Left lung (tissue), 10 donors: ENCODE measurements around the gene FOXC2. TPM values are rescaled to one million over a fixed set of nuclear protein-coding genes. Genes with fewer than 3 reads are reported as not detected.
A peak's percentile ranks its signal among the peaks of the same experiment; 100 is the strongest.

Source experiments
- ATAC-seq: fragments of 200-7000 bp; cut with Tn5 transposase; one replicate; pipeline ENCODE4 v1.9.1; 2020; ENCODE audit warnings: moderate library complexity
- DNase-seq, 4 donors: peaks; one replicate each; pipeline ENCODE4 v3.0.0-alpha.2; 2013 to 2020
- H3K27ac ChIP-seq, 2 donors: fragments of 200-600 bp; sonication (generic) in 1 of 2; one replicate each; pipeline versions ENCODE4 v1.5.0 to v1.8.0; 2020 to 2021
- H3K27me3 ChIP-seq, 2 donors: fragments of 200-600 bp; sonication (generic) in 1 of 2; one replicate each; pipeline versions ENCODE4 v1.5.0 to v1.8.0; 2020 to 2021
- H3K36me3 ChIP-seq, 2 donors: fragments of 200-600 bp; sonication (generic) in 1 of 2; one replicate each; pipeline versions ENCODE4 v1.5.0 to v1.8.0; 2020 to 2021
- H3K4me1 ChIP-seq, 2 donors: fragments of 200-600 bp; one replicate each; pipeline ENCODE4 v1.8.0; 2021
- H3K4me3 ChIP-seq, 2 donors: fragments of 200-600 bp; sonication (generic) in 1 of 2; one replicate each; pipeline versions ENCODE4 v1.5.0 to v1.8.0; 2020 to 2021; ENCODE audit warnings: mild to moderate bottlenecking in 1 of 2
- H3K9me3 ChIP-seq, 2 donors: fragments of 200-600 bp; sonication (generic) in 1 of 2; one replicate each; pipeline versions ENCODE4 v1.5.0 to v1.8.0; 2020 to 2021
- CTCF ChIP-seq, 2 donors: fragments of 200-600 bp; sonication (generic) in 1 of 2; IDR thresholded peaks; one replicate each; pipeline versions ENCODE4 v1.5.0 to v1.8.0; 2021; ENCODE audit warnings: antibody characterized with exemption in 2 of 2
- intact Hi-C, 2 donors: fragments of 100-400 bp; cut with DNase I; formaldehyde crosslinking; loops; one replicate each; pipeline versions ENCODE4 v1.11.2 to v1.14.2; 2022
- polyA plus RNA-seq, 6 donors: library from polyadenylated mRNA; unstranded; fragments of 120-200 nt; gene quantifications; one replicate each; pipeline ENCODE4 v1.2.1, GENCODE V29; 2013; ENCODE audit not compliant: insufficient read length in 6 of 6
- total RNA-seq, 2 donors: library from RNA; stranded (reverse); fragmentation: NEBNext Ultra II Directional; extraction: Animal tissue kit (Norgen Biotek cat#: 25700); gene quantifications; one replicate each; pipeline ENCODE4 v1.2.1, GENCODE V29; 2021
- donor health status: DM: no; HTN: yes; CAD: no.
- donor health status: DM: no; HTN: no; CAD: no.

The FOXC2 gene
- total and polyA plus RNA-seq, 8 donors = 0.41 to 2.0 (median 0.93) TPM

- no peak for TF ChIP-seq CTCF (IDR thresholded peaks at IDR 0.05)
- no peak for ATAC-seq
- Histone ChIP-seq H3K4me3 (no peak overlapping the region), H3K36me3 (no peaks in the 10 kb centered on the region), H3K27ac (no peak overlapping the region), H3K27me3 (peaks cover 49 to 100% of the 10 kb centered on the region in 2 donors), H3K9me3 (no peaks in the 10 kb centered on the region), H3K4me1 (peaks cover 5 to 19% of the 10 kb centered on the region in 2 donors)
- intact Hi-C loops = no loop called here
- peak in 1 of 4 donors; percentile 13 for DNase-seq
These were observed 8.0 kb downstream of the FOXC2 start for GRCh38 chr16:86574646-86575045.

GRCh38 chr16:86575095-86575685 lies 8.6 kb downstream of the FOXC2 start:
- no peak for DNase-seq
- no peak for TF ChIP-seq CTCF (IDR thresholded peaks at IDR 0.05)
- no peak overlapping the region for H3K27ac ChIP-seq
- H3K27me3 ChIP-seq = peaks cover 49 to 100% of the 10 kb centered on the region in 2 donors
- H3K36me3 ChIP-seq = no peaks in the 10 kb centered on the region
- ATAC-seq = no peak
- H3K9me3 ChIP-seq = no peaks in the 10 kb centered on the region
- H3K4me1 ChIP-seq = peaks cover 5 to 19% of the 10 kb centered on the region in 2 donors
- intact Hi-C loops = no loop called here
- peak overlapping the region in 1 of 2 donors; percentile 36 for H3K4me3 ChIP-seq

GRCh38 chr16:86575754-86576557 lies 9.3 kb downstream of the FOXC2 start:
- TF ChIP-seq CTCF (IDR thresholded peaks at IDR 0.05) = peak; percentile 21 to 36
- DNase-seq = peak in 3 of 4 donors; percentile 60 to 84 (median 84)
- Histone ChIP-seq H3K9me3 (no peaks in the 10 kb centered on the region), H3K4me1 (peaks cover 5 to 19% of the 10 kb centered on the region in 2 donors), H3K4me3 (peak overlapping the region; percentile 21 to 36), H3K27ac (no peak overlapping the region), H3K36me3 (no peaks in the 10 kb centered on the region), H3K27me3 (peaks cover 47 to 100% of the 10 kb centered on the region in 2 donors)
- peak; percentile 78 for ATAC-seq
- intact Hi-C loops = no loop called here

GRCh38 chr16:86576591-86577313 lies 10.1 kb downstream of the FOXC2 start:
- intact Hi-C loops = no loop called here
- Histone ChIP-seq H3K36me3 (no peaks in the 10 kb centered on the region), H3K9me3 (no peaks in the 10 kb centered on the region), H3K27ac (no peak overlapping the region), H3K4me3 (peak overlapping the region in 1 of 2 donors; percentile 36), H3K27me3 (peaks cover 46 to 100% of the 10 kb centered on the region in 2 donors), H3K4me1 (peaks cover 5 to 19% of the 10 kb centered on the region in 2 donors)
- DNase-seq (no peak), ATAC-seq (no peak)
- TF ChIP-seq CTCF (IDR thresholded peaks at IDR 0.05) = no peak
